SW 1271 (cell line): ENCODE results near the gene SLC24A3.

ENCODE experiments used
- DNase-seq, 2 experiments: peaks; one replicate each; lab custom pipeline; 2025; lab: John Stamatoyannopoulos, UW

SLC24A3 gene

GRCh38 chr20:19384940-19385339 is 172.5 kb downstream of the SLC24A3 start:
- no peak for DNase-seq

- DNase-seq: no peak
These were observed 174.8 kb downstream of the SLC24A3 start for GRCh38 chr20:19387251-19387650.

- no peak for DNase-seq
These were observed 180.1 kb downstream of the SLC24A3 start for GRCh38 chr20:19392344-19393130.

GRCh38 chr20:19396460-19397081 is 184.1 kb downstream of the SLC24A3 start:
- DNase-seq: no peak

- DNase-seq: no peak
These were observed 184.8 kb downstream of the SLC24A3 start for GRCh38 chr20:19397226-19397625.

DNA sequence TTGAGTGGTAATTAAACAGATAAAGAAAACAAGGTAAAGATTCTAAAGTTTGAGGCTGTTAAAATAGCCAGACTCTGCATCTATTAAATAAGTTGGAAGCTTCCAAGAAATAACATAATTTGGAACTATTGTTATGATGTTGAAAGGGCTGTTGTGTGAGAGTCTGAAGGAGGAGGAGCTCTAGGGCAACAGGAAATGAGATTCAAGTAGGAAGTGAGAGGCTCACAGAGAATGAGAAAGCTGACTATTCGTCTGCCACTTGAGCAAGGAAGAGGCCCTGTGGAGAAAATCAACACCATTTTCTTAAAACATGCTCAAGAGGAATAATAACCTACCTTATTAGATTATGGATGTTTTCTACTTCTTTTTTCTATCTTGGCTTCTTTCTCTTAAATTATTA is 185.2 kb downstream of the SLC24A3 start:
- no peak for DNase-seq

DNA sequence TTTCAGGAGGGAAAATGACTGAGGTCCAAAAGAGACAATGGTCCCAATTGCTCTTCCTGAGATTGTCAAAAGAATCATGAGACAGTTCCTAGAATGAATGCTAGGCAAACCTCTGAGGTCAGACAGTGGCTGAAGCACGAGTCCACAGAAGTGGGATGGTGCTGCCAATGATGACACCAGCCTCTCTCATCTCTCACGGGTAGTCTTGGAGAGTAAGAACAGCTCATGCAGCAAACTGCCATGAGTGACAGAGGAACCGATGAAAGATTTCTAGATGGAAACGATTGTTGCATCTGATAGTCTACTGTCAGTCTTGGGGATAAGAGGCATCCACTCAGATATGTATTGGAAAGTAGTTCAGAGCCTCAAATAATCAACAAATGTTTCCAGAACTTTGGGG is 188.7 kb downstream of the SLC24A3 start:
- DNase-seq: no peak

GRCh38 chr20:19403549-19403948 is 191.1 kb downstream of the SLC24A3 start:
- DNase-seq: no peak

- no peak for DNase-seq
These were observed 192.4 kb downstream of the SLC24A3 start for GRCh38 chr20:19404826-19405225.

- DNase-seq: no peak
These were observed 193.5 kb downstream of the SLC24A3 start for GRCh38 chr20:19405958-19406357.

DNA sequence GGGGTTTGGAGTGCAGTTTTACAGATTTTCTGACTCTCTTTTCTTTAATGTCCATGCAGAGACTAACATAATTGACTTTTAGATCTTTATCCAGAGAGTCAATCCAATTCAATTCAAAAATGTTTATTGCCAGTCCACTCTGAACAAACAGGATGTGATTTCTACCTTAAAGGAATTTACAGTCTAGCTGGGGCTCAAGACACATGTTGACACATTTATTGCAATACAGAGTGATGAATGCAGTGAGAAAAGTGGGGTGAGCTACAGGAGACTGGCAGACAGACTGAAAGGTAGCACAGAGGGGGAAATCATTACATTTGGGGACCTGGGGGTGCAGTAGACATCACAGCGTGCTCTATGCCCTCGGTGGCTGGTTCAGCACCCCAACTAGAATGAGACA is 193.9 kb downstream of the SLC24A3 start:
- DNase-seq: no peak

- no peak for DNase-seq
These were observed 194.8 kb downstream of the SLC24A3 start for GRCh38 chr20:19407196-19407595.

DNA sequence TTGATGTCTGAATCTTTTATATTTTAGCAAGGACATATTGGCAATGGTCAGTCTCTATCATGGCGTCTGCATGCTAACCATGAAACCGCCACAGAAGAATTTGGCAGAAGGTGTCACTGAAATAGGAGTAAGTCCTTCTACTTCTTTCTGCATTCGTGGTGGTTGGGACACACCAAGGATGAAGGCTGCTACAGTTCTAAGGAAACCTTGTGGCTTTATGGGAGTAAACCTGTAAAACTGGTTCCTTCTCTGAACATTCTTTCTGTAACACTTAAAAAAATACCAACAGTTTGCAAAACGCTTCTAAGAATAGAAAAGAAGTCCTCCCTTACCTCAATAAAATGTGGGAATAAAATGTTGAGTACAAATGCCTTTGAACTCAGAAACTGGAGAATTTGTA is 195.3 kb downstream of the SLC24A3 start:
- no peak for DNase-seq

- no peak for DNase-seq
These were observed 196.5 kb downstream of the SLC24A3 start for GRCh38 chr20:19408971-19409370.

DNA sequence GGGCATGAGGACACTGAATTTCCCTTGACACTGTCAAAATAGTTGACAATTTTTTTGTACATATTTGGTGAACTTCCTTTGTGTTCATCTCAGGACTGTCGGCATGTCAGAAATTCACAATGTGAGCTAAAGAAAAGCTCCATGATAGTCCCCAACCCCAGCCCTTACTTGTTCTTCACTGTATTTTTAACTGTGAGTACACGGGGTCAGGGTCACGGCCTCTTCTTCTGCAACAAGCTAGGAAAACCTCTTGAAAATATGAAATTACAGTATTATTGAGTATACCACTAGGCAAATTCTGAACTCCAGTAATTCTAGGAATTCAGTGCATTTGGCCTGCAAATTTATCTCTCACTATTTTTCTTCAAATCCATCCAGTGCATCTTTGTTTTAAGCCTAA is 199.4 kb downstream of the SLC24A3 start:
- DNase-seq: no peak

DNA sequence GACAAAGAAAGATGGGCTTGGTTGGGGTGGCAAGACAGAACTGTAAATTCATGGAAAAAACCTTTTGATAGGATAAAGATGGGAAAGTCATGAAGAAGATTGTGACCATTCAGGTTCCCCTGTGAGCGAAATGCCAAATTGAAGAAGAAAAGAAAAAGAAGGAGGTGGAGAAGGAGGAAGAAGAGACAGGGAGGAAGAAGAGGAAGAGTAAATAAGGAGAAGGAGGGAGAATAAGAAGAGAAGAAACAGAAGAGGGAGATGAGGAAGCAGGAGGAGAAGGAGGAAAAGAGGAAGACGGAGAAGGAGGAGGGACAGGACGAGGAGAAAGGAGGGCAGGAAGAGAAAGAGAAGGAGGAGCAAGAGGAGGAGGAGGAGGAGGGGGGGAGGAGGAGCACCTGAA is 199.8 kb downstream of the SLC24A3 start:
- DNase-seq: no peak

- DNase-seq: no peak
These were observed 202.2 kb downstream of the SLC24A3 start for GRCh38 chr20:19414600-19414999.

DNA sequence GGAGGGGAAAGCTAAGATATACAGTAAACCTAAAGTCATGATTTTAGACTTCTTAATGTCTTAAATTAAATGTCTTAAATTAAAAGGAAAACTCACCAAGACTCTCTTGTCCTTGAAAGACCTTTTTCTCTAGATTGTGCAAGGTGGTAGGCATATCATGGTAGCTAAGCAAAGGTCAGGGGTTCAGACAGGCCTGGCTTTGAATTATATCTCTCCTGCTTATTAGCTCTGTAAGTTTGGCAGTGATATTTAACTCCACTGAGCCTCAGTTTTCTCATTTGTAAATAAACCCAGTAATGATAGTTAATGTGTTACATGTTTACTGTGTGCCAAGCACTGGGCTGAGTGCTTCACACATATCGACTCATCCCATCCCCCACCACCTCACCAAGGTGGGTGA is 203.3 kb downstream of the SLC24A3 start:
- no peak for DNase-seq

GRCh38 chr20:19416627-19417026 is 204.2 kb downstream of the SLC24A3 start:
- no peak for DNase-seq

- no peak for DNase-seq
These were observed 207.0 kb downstream of the SLC24A3 start for GRCh38 chr20:19419396-19419795.

DNA sequence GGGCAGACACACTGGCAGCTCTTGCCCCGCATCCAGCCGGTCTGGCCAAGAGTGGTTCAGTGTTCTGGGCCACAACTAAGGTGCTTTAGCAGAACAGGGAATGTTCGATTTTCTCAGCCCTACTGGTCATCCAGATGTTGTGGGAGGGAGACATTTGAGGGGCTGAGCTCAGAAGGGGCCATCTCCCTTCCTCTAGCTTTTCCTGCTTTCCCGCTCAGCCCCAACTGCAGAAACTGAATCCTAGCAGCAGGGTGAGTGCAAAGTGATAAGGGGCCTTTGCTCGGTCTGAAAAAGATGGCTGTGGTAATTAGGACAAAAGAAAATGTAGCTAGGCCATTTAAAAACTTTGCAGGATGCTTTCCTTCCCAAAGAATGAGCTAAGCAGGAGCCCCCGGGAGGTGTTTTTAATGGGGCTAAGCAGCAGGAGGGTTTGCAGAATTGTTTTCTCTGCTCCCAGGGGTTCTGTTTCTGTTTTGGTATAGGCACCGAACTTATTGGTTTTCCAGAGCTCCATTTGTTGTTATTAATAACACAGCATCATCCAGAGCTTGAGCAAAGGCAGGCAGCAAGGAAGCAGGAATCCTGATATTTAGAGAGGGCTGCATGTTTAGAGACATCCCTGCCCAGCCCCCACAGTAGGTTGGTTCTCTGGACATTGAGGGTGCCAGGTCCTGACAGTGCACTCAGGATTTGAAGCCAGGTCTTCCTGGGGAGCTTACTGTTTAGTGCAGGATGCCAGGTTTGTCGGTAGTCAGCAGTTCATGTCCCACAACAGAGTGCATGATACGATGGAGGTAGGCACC is 210.9 kb downstream of the SLC24A3 start:
- no peak for DNase-seq

DNA sequence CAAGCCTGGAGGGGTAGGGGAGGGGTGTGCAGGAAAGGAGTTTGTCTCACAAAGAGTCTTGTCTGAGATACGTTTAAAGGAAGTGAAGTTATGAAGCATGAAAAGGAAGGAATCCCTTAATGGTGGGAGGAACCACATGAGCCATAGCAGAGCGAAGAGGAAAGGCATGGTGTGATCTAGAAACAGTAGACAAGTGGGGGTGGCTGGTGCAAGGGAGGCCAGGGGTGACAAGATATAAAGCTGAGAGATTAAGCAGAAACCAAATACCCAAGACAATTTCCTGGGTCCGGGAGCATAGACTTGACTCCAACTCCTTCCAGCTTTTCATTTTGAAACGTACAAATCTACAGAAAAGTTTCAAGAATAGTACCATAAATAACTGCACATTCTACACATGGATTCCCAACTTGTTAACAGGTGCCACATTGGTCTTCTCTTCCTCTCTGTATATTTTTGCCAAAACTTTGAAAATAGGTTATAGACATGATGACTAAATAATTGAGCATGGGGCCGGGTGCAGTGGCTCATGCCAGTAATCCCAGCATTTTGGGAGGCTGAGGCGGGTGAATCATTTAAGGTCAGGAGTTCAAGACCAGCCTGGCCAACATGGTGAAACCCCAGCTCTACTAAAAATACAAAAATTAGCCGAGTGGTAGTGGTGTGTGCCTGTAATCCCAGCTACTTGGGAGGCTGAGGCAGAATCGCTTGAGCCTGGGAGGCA is 211.6 kb downstream of the SLC24A3 start:
- no peak for DNase-seq
